ENCODE measurements around the gene TCP10L. TPM values are rescaled to one million over a fixed set of nuclear protein-coding genes. Genes with fewer than 3 reads are reported as not detected.

TCP10L gene
- total RNA-seq, 1 donor from 2014 or later: 0.78 TPM

Other genes starting within 250 kb of the TCP10L start
- gene URB1, start 192.5 kb downstream of the TCP10L start, total RNA-seq: 14.3 TPM
- 55.4 TPM for gene EVA1C, start 172.8 kb downstream of the TCP10L start, total RNA-seq
- 30.7 TPM for gene CFAP298, start 26.9 kb upstream of the TCP10L start, total RNA-seq
- gene SYNJ1, start 142.5 kb upstream of the TCP10L start, total RNA-seq: 22.1 TPM
- gene PAXBP1, start 186.2 kb upstream of the TCP10L start, total RNA-seq: 34.0 TPM